Measurements from ENCODE around the gene FBXL15.

FBXL15 gene

DNA sequence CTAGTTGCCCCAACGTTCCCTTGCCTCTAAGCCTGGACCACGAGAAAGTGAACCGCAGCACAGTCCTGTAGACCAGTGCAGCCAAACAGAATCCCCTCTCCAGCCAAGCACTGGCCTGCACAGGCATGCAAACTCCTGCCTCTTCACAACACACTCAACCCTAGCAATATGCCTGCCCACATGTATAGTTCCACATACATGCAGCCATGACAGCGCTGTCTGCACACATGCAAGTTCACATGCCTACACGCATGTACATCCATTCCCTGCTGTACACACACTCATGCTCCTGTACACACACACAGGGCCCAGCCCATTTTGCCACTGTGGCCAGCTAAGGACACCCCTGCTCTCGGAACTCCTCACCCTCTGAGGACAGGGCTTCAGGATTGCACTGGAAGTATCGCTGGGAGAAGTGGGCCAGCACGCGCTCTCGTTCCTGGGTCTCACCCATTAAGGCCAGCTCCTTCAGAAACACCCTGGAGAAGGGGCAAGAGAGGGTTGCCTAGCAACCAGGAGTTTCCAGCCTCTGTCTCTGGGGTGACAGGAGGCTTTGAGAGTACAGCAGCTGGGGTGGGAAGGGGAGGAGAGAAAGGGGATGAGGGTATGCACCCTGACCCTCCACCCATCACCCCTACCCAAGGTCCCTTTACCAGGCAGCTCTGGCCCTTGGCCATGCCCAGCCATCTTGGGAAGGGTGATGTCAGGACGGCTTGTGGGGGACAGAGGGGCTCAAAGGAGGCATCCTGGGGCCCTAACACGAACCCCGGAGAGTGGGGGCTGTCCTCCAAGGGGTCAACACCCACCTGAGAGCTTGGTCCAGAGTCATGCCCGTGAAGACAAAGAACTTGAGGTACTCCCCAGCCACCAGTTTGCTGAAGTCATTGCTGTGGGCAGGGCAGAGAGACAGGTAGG, 9.0 kb upstream of the FBXL15 start:
- no peak for DNase-seq (ENCODE audit: low read depth in 2 of 2)

GRCh38 chr10:102412293-102412692, 8.3 kb upstream of the FBXL15 start:
- no peak for DNase-seq (ENCODE audit: low read depth in 2 of 2)

DNA sequence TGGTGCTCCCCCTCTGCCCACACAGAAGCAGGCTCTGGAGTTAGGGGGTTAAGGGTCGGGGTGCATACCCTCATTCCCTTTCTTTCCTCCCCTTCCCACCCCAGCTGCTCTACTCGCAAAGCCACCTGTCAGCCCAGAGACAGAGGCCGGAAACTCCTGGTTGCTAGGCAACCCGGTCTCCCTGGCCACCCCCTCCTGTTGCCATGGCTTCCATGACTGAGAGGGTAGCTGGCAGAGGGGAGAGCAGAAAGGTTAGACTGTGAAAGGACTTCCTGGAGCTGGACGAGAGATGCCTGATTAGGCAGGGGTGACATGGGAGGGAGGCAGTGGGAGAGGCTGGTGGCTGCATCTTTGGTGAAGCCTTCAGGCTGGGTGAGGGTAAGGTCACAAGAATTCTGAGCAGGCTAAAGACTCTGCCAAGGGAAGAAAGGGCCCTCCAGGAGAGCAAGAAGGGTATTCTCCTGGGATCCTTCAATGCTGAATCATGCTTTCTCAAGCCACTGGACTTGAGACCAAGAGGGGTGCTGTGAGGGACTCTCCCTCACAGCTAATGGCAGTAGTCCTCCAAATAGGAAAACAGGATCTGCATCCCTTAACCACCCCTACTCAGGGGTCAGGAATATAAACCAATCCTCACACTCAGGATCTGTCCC, 7.5 kb upstream of the FBXL15 start:
- no peak for DNase-seq (ENCODE audit: low read depth in 2 of 2)

- no peak for DNase-seq (ENCODE audit: low read depth in 2 of 2)
Observed at GRCh38 chr10:102413806-102414561, 6.7 kb upstream of the FBXL15 start.

DNA sequence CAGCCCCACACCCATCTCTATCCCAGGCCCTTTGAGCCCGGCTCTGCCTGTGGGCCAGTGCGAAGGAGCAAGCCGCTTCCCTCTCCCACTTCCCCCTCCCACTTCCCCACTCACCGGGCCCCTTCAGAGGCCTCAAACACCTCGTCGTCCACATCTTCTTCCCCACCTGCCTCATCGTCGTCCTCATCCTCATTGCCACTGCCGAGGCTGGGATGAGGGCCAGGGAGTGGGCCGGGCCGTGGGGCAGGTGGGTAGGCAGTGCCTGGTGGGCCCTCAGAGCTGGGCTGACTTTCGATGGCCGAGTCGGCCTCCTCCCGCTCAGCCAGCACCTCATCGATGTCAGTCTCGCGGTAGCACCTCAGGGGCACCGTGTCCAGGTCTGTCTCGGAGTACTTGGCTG, 5.9 kb upstream of the FBXL15 start:
- DNase-seq (ENCODE audit: low read depth in 2 of 2): no peak

DNA sequence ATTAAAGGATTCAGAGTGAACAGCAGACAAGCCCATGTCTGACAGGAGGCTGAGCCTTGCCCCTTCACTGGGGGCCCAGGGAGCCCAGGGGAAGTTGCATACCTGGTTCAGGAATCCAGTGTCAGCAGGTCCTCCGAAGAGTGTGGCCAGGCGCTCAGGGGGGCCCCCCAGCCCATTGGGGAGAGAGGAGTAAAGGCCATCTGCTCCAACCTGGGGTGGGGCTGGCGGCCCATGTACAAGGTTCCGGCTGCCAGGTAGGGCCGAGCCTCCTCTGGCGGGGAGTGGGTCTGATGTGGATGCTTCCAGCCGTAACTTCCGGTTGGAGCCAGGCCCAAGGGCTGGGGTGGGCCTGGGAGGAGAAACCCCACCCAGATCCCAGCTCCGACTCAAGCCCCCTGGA, 4.4 kb upstream of the FBXL15 start:
- DNase-seq (ENCODE audit: low read depth in 2 of 2): no peak

- no peak for DNase-seq (ENCODE audit: low read depth in 2 of 2)
Observed at GRCh38 chr10:102416695-102417094, 3.9 kb upstream of the FBXL15 start.

GRCh38 chr10:102418622-102419268, 1.9 kb upstream of the FBXL15 start, which contains the start of gene PSD:
PSD (minus strand) TSS chr10:102418785; CDS start chr10:102417038, 1,747 bp downstream.
- no peak for DNase-seq (ENCODE audit: low read depth in 2 of 2)

GRCh38 chr10:102419269-102420180, 1.1 kb upstream of the FBXL15 start:
- DNase-seq (ENCODE audit: low read depth in 2 of 2): peak in 1 of 2 donors; percentile 47

DNA sequence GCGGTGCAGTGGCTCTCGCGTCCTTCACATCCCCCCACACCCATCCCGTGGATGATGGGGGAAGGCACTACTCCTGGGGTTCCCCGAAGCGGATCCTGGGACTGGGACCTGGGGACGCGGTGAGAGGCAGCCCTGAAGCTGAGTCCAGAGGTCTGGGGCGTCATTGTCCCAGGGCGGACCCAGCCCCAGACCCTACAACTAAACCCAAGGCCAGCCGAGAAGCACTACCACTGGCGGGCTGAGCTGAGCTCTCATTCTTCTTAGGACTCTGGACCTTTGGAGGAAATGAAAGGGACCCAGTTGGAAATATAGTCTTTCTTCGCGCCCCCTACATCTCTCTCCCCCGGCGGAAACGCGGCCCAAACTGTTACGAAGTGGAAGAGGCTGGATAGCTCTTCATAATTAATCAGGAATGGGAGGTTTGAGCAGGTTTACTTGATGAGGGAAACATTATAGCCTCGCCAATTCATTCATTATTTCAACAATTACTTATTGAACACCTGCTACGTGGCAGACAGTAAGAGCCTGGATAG, 389 bp upstream of the FBXL15 start:
- DNase-seq (ENCODE audit: low read depth in 2 of 2): no peak

- no peak for DNase-seq (ENCODE audit: low read depth in 2 of 2)
Observed at GRCh38 chr10:102421507-102421756, 796 bp downstream of the FBXL15 start.

DNA sequence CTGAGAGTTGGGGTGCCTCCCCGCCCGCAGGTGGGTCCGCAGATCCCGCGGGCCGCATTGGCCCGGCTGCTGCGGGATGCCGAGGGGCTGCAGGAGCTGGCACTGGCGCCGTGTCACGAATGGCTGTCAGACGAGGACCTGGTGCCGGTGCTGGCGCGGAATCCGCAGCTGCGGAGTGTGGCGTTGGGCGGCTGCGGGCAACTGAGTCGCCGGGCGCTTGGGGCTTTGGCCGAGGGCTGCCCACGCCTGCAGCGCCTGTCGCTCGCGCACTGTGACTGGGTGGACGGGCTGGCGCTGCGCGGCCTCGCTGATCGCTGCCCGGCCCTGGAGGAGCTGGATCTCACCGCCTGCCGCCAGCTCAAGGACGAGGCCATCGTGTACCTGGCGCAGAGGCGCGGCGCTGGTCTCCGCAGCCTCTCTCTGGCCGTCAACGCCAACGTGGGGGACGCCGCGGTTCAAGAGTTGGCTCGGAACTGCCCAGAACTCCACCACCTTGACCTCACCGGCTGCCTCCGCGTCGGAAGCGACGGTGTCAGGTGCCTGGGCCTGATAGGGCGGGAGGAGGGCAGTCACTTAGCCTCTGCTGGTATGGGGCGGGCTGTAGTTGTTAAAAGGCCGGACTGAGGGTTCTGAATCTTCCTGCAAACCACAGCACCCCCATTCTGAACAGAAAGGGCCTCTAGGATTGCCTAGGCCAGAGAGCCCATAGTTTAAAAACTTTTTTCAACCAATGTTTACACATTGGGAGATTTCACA, 1.3 kb downstream of the FBXL15 start:
- no peak for DNase-seq (ENCODE audit: low read depth in 2 of 2)

DNA sequence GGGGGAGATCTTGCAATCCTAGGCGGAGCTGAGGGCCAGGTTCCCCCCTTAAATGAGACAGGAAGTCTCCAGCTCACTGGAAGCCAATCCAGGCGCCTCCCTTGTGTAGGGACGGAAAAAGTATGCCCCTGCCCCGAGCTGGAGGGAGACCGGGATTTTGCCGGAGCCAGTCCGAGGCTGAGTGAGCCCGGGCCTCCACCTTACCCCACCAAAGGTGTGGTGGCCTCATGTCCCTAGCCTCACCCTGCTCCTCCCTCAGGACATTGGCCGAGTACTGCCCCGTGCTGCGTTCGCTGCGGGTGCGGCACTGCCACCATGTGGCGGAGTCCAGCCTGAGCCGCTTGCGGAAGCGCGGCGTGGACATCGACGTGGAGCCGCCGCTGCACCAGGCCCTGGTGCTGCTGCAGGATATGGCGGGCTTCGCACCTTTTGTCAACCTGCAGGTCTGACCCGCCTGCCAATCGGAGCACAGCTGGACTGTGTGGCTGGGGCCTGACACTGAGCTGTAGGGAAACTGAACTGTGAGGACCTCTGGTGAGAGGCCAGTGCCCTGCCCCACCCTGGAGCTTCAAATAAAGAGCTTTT, 2.0 kb downstream of the FBXL15 start:
- DNase-seq (ENCODE audit: low read depth in 2 of 2): no peak

DNA sequence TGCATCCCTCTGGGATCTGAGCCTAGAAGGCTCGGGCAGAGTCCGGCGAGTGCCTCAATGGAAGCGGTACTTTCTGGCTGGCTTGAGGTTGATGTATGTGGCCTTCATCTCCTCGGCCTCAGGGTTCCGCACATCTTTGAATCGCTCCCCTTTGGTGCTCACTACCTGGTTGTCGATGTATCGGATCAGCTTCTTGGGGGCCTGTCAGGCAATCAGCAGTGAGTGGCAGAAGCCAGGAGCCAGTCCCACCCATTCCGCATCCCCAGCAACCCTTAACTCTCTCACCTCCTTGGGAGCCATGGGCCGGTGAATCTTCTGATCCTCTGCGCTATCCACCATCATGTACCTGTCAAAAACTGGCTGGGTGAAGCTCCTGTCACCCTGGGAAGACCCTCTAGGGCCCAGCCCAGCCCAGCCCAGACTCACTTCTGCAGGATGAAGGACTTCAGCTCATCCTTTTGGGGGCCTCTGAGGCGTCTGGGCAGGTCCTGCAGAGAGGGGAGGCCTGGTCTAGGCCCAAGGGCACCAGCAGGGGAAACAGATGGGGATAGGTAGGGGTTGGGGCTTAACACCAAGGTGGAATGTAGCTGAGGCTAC, 2.8 kb downstream of the FBXL15 start:
- DNase-seq (ENCODE audit: low read depth in 2 of 2): no peak

- DNase-seq (ENCODE audit: low read depth in 2 of 2): no peak
Observed at GRCh38 chr10:102424145-102424544, 3.5 kb downstream of the FBXL15 start.

DNA sequence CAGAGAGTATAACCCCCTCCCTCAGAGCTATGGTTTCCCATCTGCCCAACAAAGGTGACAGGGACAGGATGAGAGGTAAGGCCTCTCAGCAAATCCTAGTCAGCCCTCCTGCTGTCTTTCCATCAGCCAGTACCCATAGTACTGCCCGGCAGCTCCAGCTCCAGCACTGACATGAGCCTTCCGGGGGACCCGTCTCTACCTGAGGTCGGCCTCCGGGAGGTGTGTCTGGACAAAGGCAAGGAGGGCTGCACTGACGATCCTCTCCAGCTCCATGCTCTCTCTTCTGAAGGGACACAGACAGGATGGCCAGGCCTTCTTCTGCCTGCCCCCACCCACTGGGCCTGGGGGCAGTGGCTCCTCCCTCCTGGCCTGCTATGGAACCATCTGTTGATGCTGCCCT, 4.3 kb downstream of the FBXL15 start:
- no peak for DNase-seq (ENCODE audit: low read depth in 2 of 2)

DNA sequence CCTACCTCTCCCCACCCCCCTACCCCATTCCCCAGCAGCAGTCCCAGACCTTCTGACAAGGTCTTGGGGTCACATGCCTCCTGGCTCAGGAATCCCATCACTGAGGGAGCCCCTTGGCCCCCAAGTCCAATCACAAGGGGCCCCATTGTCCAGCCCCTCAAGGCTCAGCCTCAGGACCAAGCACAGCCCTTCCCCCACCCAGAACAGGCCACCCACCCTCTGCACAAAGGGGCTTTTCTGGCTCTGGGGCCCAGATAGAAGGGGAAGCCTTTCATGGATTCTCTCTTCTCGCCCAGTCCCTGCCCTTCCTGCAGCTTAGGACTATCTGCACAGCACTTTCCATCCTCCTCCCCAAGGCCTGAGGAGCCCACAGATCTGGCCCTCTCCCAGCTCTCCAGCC, 4.8 kb downstream of the FBXL15 start:
- no peak for DNase-seq (ENCODE audit: low read depth in 2 of 2)

DNA sequence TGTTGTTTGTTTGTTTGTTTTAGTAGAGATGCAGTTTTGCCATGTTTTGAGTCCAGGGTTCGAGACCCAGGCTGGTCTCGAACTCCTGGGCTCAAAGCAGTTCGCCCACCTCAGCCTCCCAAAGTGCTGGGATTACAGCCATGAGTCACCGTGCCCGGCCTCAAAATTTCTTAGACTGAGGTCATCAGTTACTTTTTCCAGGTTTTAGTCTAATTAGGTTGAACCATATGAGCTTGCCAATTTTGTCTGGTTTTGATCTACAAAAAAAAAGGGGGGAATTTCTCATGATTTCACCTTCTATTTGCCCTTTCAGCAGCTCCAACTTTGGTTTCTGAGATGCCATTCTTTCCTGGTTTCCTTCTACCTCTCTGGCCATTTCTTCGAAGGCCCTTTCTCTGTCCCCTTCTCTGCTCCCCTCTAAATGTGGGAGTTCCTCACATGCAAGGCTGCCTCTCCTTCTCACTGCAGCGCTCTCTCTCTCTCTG, 6.2 kb downstream of the FBXL15 start:
- DNase-seq (ENCODE audit: low read depth in 2 of 2): no peak

- no peak for DNase-seq (ENCODE audit: low read depth in 2 of 2)
Observed at GRCh38 chr10:102429468-102429867, 8.8 kb downstream of the FBXL15 start.
